GM18861 (cell line): ENCODE data around the gene MBOAT1.
"Not testable (repeated sequence)": the region's sequence is repeated elsewhere in the genome, so short reads cannot be mapped to it uniquely, and the experiment has no call there.

Source experiments
- ATAC-seq: cut with Tn5 transposase; IDR thresholded peaks from one replicate; pipeline ENCODE4 v1.9.1; 2021; ENCODE audit not compliant: unreplicated experiment

MBOAT1 gene

GRCh38 chr6:20204512-20204894, 7.8 kb downstream of the MBOAT1 start:
- no peak for ATAC-seq

- no peak for ATAC-seq
Observed at GRCh38 chr6:20203561-20204511, 8.4 kb downstream of the MBOAT1 start.

- no peak for ATAC-seq
Observed at GRCh38 chr6:20202699-20203302, 9.5 kb downstream of the MBOAT1 start.

- peak; percentile 28 for ATAC-seq
Observed at GRCh38 chr6:20202324-20202658, 10.0 kb downstream of the MBOAT1 start.

GRCh38 chr6:20200761-20201630, 11.3 kb downstream of the MBOAT1 start:
- no peak for ATAC-seq

GRCh38 chr6:20198775-20199174, 13.5 kb downstream of the MBOAT1 start:
- ATAC-seq = no peak

- ATAC-seq = no peak
Observed at GRCh38 chr6:20198156-20198774, 14.0 kb downstream of the MBOAT1 start.

- no peak for ATAC-seq
Observed at GRCh38 chr6:20197251-20197650, 15.0 kb downstream of the MBOAT1 start.

GRCh38 chr6:20192625-20193024, 19.6 kb downstream of the MBOAT1 start:
- no peak for ATAC-seq

GRCh38 chr6:20191992-20192391, 20.3 kb downstream of the MBOAT1 start:
- ATAC-seq = no peak

GRCh38 chr6:20188630-20189075, 23.6 kb downstream of the MBOAT1 start:
- no peak for ATAC-seq

- ATAC-seq = no peak
Observed at GRCh38 chr6:20186981-20187380, 25.3 kb downstream of the MBOAT1 start.

- ATAC-seq = no peak
Observed at GRCh38 chr6:20183706-20184105, 28.6 kb downstream of the MBOAT1 start.

GRCh38 chr6:20182926-20183521, 29.2 kb downstream of the MBOAT1 start:
- no peak for ATAC-seq

- ATAC-seq = no peak
Observed at GRCh38 chr6:20182069-20182468, 30.2 kb downstream of the MBOAT1 start.

- peak; percentile 86 for ATAC-seq
Observed at GRCh38 chr6:20180935-20181334, 31.3 kb downstream of the MBOAT1 start.

- ATAC-seq = not testable (repeated sequence)
Observed at GRCh38 chr6:20179287-20180045, 32.8 kb downstream of the MBOAT1 start.

GRCh38 chr6:20178327-20178726, 33.9 kb downstream of the MBOAT1 start:
- ATAC-seq = no peak

GRCh38 chr6:20175810-20176410, 36.4 kb downstream of the MBOAT1 start:
- no peak for ATAC-seq
